IMR-90 (cell line): Measurements from ENCODE around the gene HCLS1. TPM values are rescaled to one million over a fixed set of nuclear protein-coding genes. Genes with fewer than 3 reads are reported as not detected.

ENCODE experiments used
- ATAC-seq: fragments of 200-7000 bp; cut with Tn5 transposase; 2 replicates; pipeline ENCODE4 v1.9.1; 2020; ENCODE audit warnings: low read depth, mild to moderate bottlenecking, moderate library complexity
- BruUV-seq: library from RNA; stranded (reverse); fragments of 400-500 nt; replicated peaks from 2 replicates; lab custom pipeline; 2021; lab: Mats Ljungman, UMichigan
- CTCF ChIA-PET: fragments of 300-600 bp; formaldehyde crosslinking; extraction: SDS; loops from one replicate; lab custom pipeline; 2021; ENCODE audit warnings: antibody characterized with exemption; lab: Yijun Ruan, JAX
- POLR2A ChIA-PET: fragments of 300-600 bp; sonication (Branson Sonifier 250); formaldehyde crosslinking; loops from one replicate; lab custom pipeline; 2022; ENCODE audit warnings: antibody characterized with exemption; ENCODE audit not compliant: unreplicated experiment; lab: Charles Lee
- DNase-seq: peaks from one replicate; pipeline ENCODE4 v3.0.0; 2013
- H2AFZ ChIP-seq: replicated peaks from 2 replicates; pipeline ENCODE3; 2013; ENCODE audit warnings: low read length, mild to moderate bottlenecking; ENCODE audit not compliant: poor library complexity
- H2AK5ac ChIP-seq: 2 replicates; pipeline ENCODE4 v1.6.1; 2013; ENCODE audit warnings: low read depth, low read length, inconsistent platforms
- H2AK9ac ChIP-seq: replicated peaks from 2 replicates; pipeline ENCODE3; 2013; ENCODE audit warnings: mild to moderate bottlenecking, low read depth, low read length, moderate library complexity; ENCODE audit not compliant: poor library complexity
- H2BK120ac ChIP-seq: 2 replicates; pipeline ENCODE4 v1.6.1; 2013; ENCODE audit warnings: low read depth, low read length, inconsistent platforms
- H2BK15ac ChIP-seq: 3 replicates; pipeline ENCODE4 v1.6.1; 2013; ENCODE audit warnings: low read depth, low read length, inconsistent platforms
- H2BK20ac ChIP-seq: 2 replicates; pipeline ENCODE4 v1.6.1; 2013; ENCODE audit warnings: low read depth, mild to moderate bottlenecking, inconsistent platforms, low read length, moderate library complexity
- H2BK5ac ChIP-seq: 2 replicates; pipeline ENCODE4 v1.6.1; 2013; ENCODE audit warnings: mild to moderate bottlenecking, low read depth, low read length, inconsistent platforms; ENCODE audit not compliant: poor library complexity, severe bottlenecking
- H3K14ac ChIP-seq: replicated peaks from 2 replicates; pipeline ENCODE4 v1.6.1; 2013; ENCODE audit warnings: low read depth, low read length, inconsistent platforms
- H3K18ac ChIP-seq: 2 replicates; pipeline ENCODE4 v1.6.1; 2013; ENCODE audit warnings: low read depth, low read length, control low read depth
- H3K23ac ChIP-seq: 2 replicates; pipeline ENCODE4 v1.6.1; 2013; ENCODE audit warnings: low read depth, low read length, inconsistent platforms
- H3K27ac ChIP-seq: 2 replicates; pipeline ENCODE4 v1.5.1; 2013; ENCODE audit warnings: mild to moderate bottlenecking, control low read depth, low read length; ENCODE audit not compliant: insufficient read depth
- H3K27me3 ChIP-seq: 2 replicates; pipeline ENCODE4 v1.6.1; 2013; ENCODE audit warnings: low read length; ENCODE audit not compliant: control insufficient read depth, insufficient read depth
- H3K36me3 ChIP-seq: 2 replicates; pipeline ENCODE4 v1.6.1; 2013; ENCODE audit warnings: low read length, mixed read lengths; ENCODE audit not compliant: control insufficient read depth, insufficient read depth
- H3K4ac ChIP-seq: 2 replicates; pipeline ENCODE4 v1.6.1; 2013; ENCODE audit warnings: low read depth, low read length, inconsistent platforms
- H3K4me1 ChIP-seq: 2 replicates; pipeline ENCODE4 v1.6.1; 2013; ENCODE audit warnings: low read length, mixed read lengths; ENCODE audit not compliant: control insufficient read depth, insufficient read depth
- H3K4me2 ChIP-seq: 2 replicates; pipeline ENCODE4 v1.6.1; 2013; ENCODE audit warnings: low read depth, mild to moderate bottlenecking, control low read depth, low read length, moderate library complexity
- H3K4me3 ChIP-seq: 2 replicates; pipeline ENCODE4 v1.5.1; 2013; ENCODE audit warnings: low read depth, mild to moderate bottlenecking, control low read depth, low read length, moderate library complexity; ENCODE audit not compliant: insufficient read depth
- H3K56ac ChIP-seq: 2 replicates; pipeline ENCODE4 v1.6.1; 2013; ENCODE audit warnings: low read length, inconsistent platforms; ENCODE audit not compliant: insufficient read depth; ENCODE audit errors: extremely low read depth
- H3K79me1 ChIP-seq, 2 experiments: 2 replicates each; pipeline ENCODE4 v1.6.1; 2013; ENCODE audit warnings: low read length in 2 of 2, inconsistent platforms in 1 of 2, low read depth in 1 of 2
- H3K9ac ChIP-seq: 2 replicates; pipeline ENCODE4 v1.6.1; 2013; ENCODE audit warnings: low read depth, low read length, control low read depth
- H3K9me1 ChIP-seq: 2 replicates; pipeline ENCODE4 v1.6.1; 2013; ENCODE audit warnings: low read length, inconsistent platforms; ENCODE audit not compliant: insufficient read depth
- H3K9me3 ChIP-seq: 2 replicates; pipeline ENCODE4 v1.6.1; 2013; ENCODE audit warnings: low read length; ENCODE audit not compliant: control insufficient read depth, insufficient read depth
- H4K20me1 ChIP-seq: 2 replicates; pipeline ENCODE4 v1.6.1; 2013; ENCODE audit warnings: low read length, inconsistent platforms; ENCODE audit not compliant: insufficient read depth
- H4K5ac ChIP-seq: 2 replicates; pipeline ENCODE4 v1.6.1; 2013; ENCODE audit warnings: mild to moderate bottlenecking, low read depth, low read length, control low read depth
- H4K8ac ChIP-seq, 2 experiments: 2 replicates each; pipeline ENCODE4 v1.6.1; 2013; ENCODE audit warnings: low read depth in 2 of 2, low read length in 2 of 2, control low read depth in 1 of 2, inconsistent platforms in 1 of 2
- H4K91ac ChIP-seq: 2 replicates; pipeline ENCODE4 v1.6.1; 2013; ENCODE audit warnings: low read depth, low read length, inconsistent platforms; ENCODE audit not compliant: insufficient read depth
- BHLHE40 ChIP-seq: fragments of 150-350 bp; IDR thresholded peaks from 2 replicates; pipeline ENCODE4 v1.6.1; 2016; ENCODE audit warnings: mild to moderate bottlenecking, low read depth, low read length
- CEBPB ChIP-seq: IDR thresholded peaks from 2 replicates; pipeline ENCODE4 v1.6.1; 2012; ENCODE audit warnings: low read depth, low read length, improper control_type of control experiment
- CHD1 ChIP-seq: IDR thresholded peaks from 2 replicates; pipeline ENCODE4 v1.6.1; 2012; ENCODE audit warnings: low read depth, low read length, improper control_type of control experiment
- CTCF ChIP-seq: conservative IDR thresholded peaks from 2 replicates; pipeline ENCODE4 v1.5.1; 2012; ENCODE audit warnings: mild to moderate bottlenecking, low read depth, low read length, improper control_type of control experiment
- ELK1 ChIP-seq: fragments of 150-350 bp; IDR thresholded peaks from 2 replicates; pipeline ENCODE4 v1.6.1; 2016; ENCODE audit warnings: low read depth, mild to moderate bottlenecking, low read length, moderate library complexity, borderline replicate concordance
- FOS ChIP-seq: fragments of 150-350 bp; IDR thresholded peaks from 2 replicates; pipeline ENCODE4 v1.6.1; 2016; ENCODE audit warnings: low read depth, low read length
- MAFK ChIP-seq: IDR thresholded peaks from 2 replicates; pipeline ENCODE4 v1.6.1; 2012; ENCODE audit warnings: low read depth, low read length, improper control_type of control experiment
- MXI1 ChIP-seq: IDR thresholded peaks from 2 replicates; pipeline ENCODE4 v1.6.1; 2012; ENCODE audit warnings: low read depth, mild to moderate bottlenecking, low read length, moderate library complexity, borderline replicate concordance
- POLR2A ChIP-seq: IDR thresholded peaks from 2 replicates; pipeline ENCODE4 v1.6.1; 2012; ENCODE audit warnings: mild to moderate bottlenecking, low read depth, low read length
- RAD21 ChIP-seq: IDR thresholded peaks from 2 replicates; pipeline ENCODE4 v1.6.1; 2012; ENCODE audit warnings: low read length, improper control_type of control experiment
- RCOR1 ChIP-seq: IDR thresholded peaks from 2 replicates; pipeline ENCODE4 v1.6.1; 2012; ENCODE audit warnings: mild to moderate bottlenecking, low read length, improper control_type of control experiment; ENCODE audit not compliant: insufficient replicate concordance
- SMC3 ChIP-seq: fragments of 150-350 bp; IDR thresholded peaks from 2 replicates; pipeline ENCODE4 v1.6.1; 2016; ENCODE audit warnings: low read depth, mild to moderate bottlenecking, antibody characterized with exemption, low read length, moderate library complexity
- USF2 ChIP-seq: fragments of 150-350 bp; IDR thresholded peaks from 2 replicates; pipeline ENCODE4 v1.6.1; 2017; ENCODE audit warnings: mild to moderate bottlenecking, antibody characterized with exemption, low read length, low read depth
- WGBS, 2 experiments: methylation state at CpG; one replicate each; pipeline versions ENCODE4 v1.1.5 to v1.1.7; 2013; ENCODE audit warnings: missing lambda C conversion rate in 2 of 2; ENCODE audit not compliant: insufficient read length in 1 of 2; ENCODE audit errors: extremely low coverage in 2 of 2; 5-methylcytosine and 5-hydroxymethylcytosine counted together
- dilution Hi-C: fragments of 300-500 bp; cut with HindIII; formaldehyde crosslinking; loops from one replicate; pipeline ENCODE4 v1.14.3; 2018; ENCODE audit warnings: low sequenced_read_pairs; ENCODE audit not compliant: unreplicated experiment
- in situ Hi-C: fragments of 300-500 bp; cut with MboI; formaldehyde crosslinking; loops from 3 replicates; pipeline ENCODE4 v1.14.3; 2019; ENCODE audit warnings: low sequenced_read_pairs, inconsistent platforms, mixed read lengths
- intact Hi-C: fragments of 100-400 bp; cut with micrococcal nuclease; formaldehyde crosslinking; loops from 2 replicates; pipeline ENCODE4 v1.10.0; 2022
- polyA plus RNA-seq, 3 experiments: library from polyadenylated mRNA; depleted of rRNA; stranded (reverse); fragments of >200 nt; gene quantifications; 2 replicates each; pipeline ENCODE4 v1.2.3, GENCODE V29; 2012; ENCODE audit warnings: low replicate concordance in 1 of 3
- total RNA-seq: library from RNA; depleted of rRNA; stranded (reverse); fragments of >200 nt; gene quantifications from 2 replicates; pipeline ENCODE4 v1.2.3, GENCODE V29; 2012

Gene HCLS1
- total and polyA plus RNA-seq, 2 of the 4 experiments (the other 2 are of a cell fraction): 0.54 to 0.67 TPM

- no peaks in the 10 kb centered on the region for H3K79me1 ChIP-seq
- DNase-seq (no peak), ATAC-seq (no peak)
- no peak overlapping the region for H3K56ac ChIP-seq
- TF ChIP-seq MAFK: no peak
- no peak for TF ChIP-seq FOS
- no peak for TF ChIP-seq USF2
- no peak for TF ChIP-seq POLR2A
- no peak for TF ChIP-seq BHLHE40
- TF ChIP-seq CTCF: no peak
- no peak for TF ChIP-seq RAD21
- TF ChIP-seq CEBPB: no peak
- no peak for TF ChIP-seq ELK1
- TF ChIP-seq RCOR1: no peak
- TF ChIP-seq CHD1: no peak
- no peak for TF ChIP-seq SMC3
- no peak for TF ChIP-seq MXI1
- H3K18ac ChIP-seq: no peak overlapping the region
- H2BK20ac ChIP-seq: no peak overlapping the region
- WGBS, 2 experiments: no CpG with 5 or more reads among the region's 2 CpGs
- H4K91ac ChIP-seq: no peak overlapping the region
- H2BK120ac ChIP-seq: no peak overlapping the region
- dilution Hi-C loops: no loop called here
- no peak overlapping the region for H2AK9ac ChIP-seq
- in situ Hi-C loops: no loop called here
- H2AFZ ChIP-seq: no peak overlapping the region
- no peaks in the 10 kb centered on the region; the same call in none of the 2 replicates for H3K27me3 ChIP-seq
- no peaks in the 10 kb centered on the region for H3K9me1 ChIP-seq
- H3K14ac ChIP-seq: no peak overlapping the region
- no peak overlapping the region for H2BK15ac ChIP-seq
- intact Hi-C loops: no loop called here
- H3K36me3 ChIP-seq: no peaks in the 10 kb centered on the region
- no peak overlapping the region for H3K4ac ChIP-seq
- H4K8ac ChIP-seq: no peak overlapping the region
- no peak overlapping the region for H3K27ac ChIP-seq
- H3K4me3 ChIP-seq: no peak overlapping the region
- H4K20me1 ChIP-seq: no peaks in the 10 kb centered on the region
- POLR2A ChIA-PET: no interaction called here
- H3K23ac ChIP-seq: no peak overlapping the region
- no peak overlapping the region for H3K9ac ChIP-seq
- BruUV-seq: no TSS peak
- H2BK5ac ChIP-seq: no peak overlapping the region
- no peak overlapping the region for H4K5ac ChIP-seq
- no peaks in the 10 kb centered on the region for H3K4me1 ChIP-seq
- CTCF ChIA-PET: no interaction called here
- H2AK5ac ChIP-seq: no peak overlapping the region
- no peak overlapping the region for H3K4me2 ChIP-seq
- no peaks in the 10 kb centered on the region for H3K9me3 ChIP-seq
These were observed 79.0 kb downstream of the HCLS1 start for GRCh38 chr3:121581691-121582090.
